ENCODE data around the gene CERK.
"Not testable (repeated sequence)": the region's sequence is repeated elsewhere in the genome, so short reads cannot be mapped to it uniquely, and the experiment has no call there.

The CERK gene

GRCh38 chr22:46737976-46738646 is at the start of gene CERK:
CERK (minus strand) TSS chr22:46738252; CDS start chr22:46738148, 104 bp downstream.
- Histone ChIP-seq H3K27ac (ENCODE audit: low read length) (peak within 1 kb of the TSS; percentile 84), H3K36me3 (replicated peaks; ENCODE audit: insufficient read depth, low read length) (no peaks in the 10 kb centered on the region), H2AFZ (ENCODE audit: low read length) (peak within 1 kb of the TSS; percentile 81), H4K20me1 (ENCODE audit: insufficient read depth, low read length) (peaks cover 28% of the 10 kb centered on the region), H3K27me3 (replicated peaks; ENCODE audit: insufficient read depth, low read length) (no peaks in the 10 kb centered on the region), H3K9ac (ENCODE audit: low read length) (peak within 1 kb of the TSS; percentile 93), H3K9me3 (replicated peaks; ENCODE audit: insufficient read depth, low read length) (no peaks in the 10 kb centered on the region), H3K79me2 (ENCODE audit: low read length) (peaks cover 45% of the 10 kb centered on the region), H3K4me3 (ENCODE audit: low read length) (peak within 1 kb of the TSS; percentile 83), H3K9me2 (replicated peaks; ENCODE audit: insufficient read depth, low read length) (no peaks in the 10 kb centered on the region), H3K4me2 (ENCODE audit: low read depth, low read length) (peak within 1 kb of the TSS; percentile 97), H3F3A (ENCODE audit: insufficient read depth, low read length) (peaks cover 12% of the 10 kb centered on the region), H3K4me1 (ENCODE audit: low read length) (peaks cover 23% of the 10 kb centered on the region)
- TF ChIP-seq EZH2 (optimal IDR thresholded peaks at IDR 0.05; ENCODE audit: low read depth, low read length) (no peak), EZH2phosphoT487 (IDR thresholded peaks at IDR 0.05; ENCODE audit: low read length) (no peak)
- TF ChIP-seq, protein P1, sequence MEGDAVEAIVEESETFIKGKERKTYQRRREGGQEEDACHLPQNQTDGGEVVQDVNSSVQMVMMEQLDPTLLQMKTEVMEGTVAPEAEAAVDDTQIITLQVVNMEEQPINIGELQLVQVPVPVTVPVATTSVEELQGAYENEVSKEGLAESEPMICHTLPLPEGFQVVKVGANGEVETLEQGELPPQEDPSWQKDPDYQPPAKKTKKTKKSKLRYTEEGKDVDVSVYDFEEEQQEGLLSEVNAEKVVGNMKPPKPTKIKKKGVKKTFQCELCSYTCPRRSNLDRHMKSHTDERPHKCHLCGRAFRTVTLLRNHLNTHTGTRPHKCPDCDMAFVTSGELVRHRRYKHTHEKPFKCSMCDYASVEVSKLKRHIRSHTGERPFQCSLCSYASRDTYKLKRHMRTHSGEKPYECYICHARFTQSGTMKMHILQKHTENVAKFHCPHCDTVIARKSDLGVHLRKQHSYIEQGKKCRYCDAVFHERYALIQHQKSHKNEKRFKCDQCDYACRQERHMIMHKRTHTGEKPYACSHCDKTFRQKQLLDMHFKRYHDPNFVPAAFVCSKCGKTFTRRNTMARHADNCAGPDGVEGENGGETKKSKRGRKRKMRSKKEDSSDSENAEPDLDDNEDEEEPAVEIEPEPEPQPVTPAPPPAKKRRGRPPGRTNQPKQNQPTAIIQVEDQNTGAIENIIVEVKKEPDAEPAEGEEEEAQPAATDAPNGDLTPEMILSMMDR (IDR thresholded peaks at IDR 0.05; ENCODE audit: low read length) = no peak
- DNase-seq = peak; percentile 75

DNA sequence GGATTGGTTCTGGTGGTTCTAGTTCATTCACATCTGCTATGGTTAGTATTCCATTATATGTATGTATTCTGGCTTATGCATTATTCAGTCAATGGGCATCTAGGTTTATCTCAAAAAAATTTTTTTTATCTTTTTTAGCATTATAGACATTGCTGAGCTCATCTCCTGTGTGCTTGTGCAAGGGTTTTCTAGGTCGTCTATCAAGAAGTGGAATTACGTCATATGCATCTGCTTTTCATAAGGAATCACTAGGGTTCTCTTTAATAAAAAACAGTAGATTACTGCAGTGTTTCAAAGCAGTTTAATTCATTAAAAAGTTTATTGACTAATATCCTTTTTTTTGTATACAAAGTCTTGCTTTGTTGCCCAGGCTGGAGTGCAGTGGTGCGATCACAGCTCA is 45.7 kb upstream of the CERK start:
- no peak for DNase-seq

DNA sequence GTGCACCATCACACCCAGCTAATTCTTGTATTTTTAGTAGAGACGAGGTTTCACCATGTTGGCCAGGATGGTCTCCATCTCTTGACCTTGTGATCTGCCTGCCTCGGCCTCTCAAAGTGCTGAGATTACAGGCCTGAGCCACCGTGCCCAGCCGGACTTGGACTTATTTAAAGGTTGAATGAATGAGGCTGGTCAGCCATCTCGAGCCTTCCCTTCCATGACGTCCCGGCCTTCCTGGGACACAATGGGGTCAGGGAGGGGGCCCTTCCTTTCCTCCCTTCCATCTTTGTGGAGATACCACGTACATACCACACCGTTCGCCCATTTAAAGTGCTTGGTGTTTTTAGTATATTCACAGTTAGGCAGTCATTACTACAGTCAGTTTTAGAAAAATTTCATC is 44.1 kb upstream of the CERK start:
- not testable (repeated sequence) for H3F3A ChIP-seq (ENCODE audit: insufficient read depth, low read length); H3K27ac ChIP-seq (ENCODE audit: low read length); H3K27me3 ChIP-seq (replicated peaks; ENCODE audit: insufficient read depth, low read length); H3K36me3 ChIP-seq (replicated peaks; ENCODE audit: insufficient read depth, low read length); DNase-seq; H3K9me2 ChIP-seq (replicated peaks; ENCODE audit: insufficient read depth, low read length); H3K4me1 ChIP-seq (ENCODE audit: low read length); H4K20me1 ChIP-seq (ENCODE audit: insufficient read depth, low read length); H2AFZ ChIP-seq (ENCODE audit: low read length); H3K9ac ChIP-seq (ENCODE audit: low read length); H3K9me3 ChIP-seq (replicated peaks; ENCODE audit: insufficient read depth, low read length); H3K4me2 ChIP-seq (ENCODE audit: low read depth, low read length); H3K4me3 ChIP-seq (ENCODE audit: low read length)
- H3K79me2 ChIP-seq (ENCODE audit: low read length) = peaks cover 89% of the 10 kb centered on the region

More for the DNA sequence above, 45.7 kb upstream of the CERK start:
- Histone ChIP-seq H3K79me2 (ENCODE audit: low read length) (peaks cover 84% of the 10 kb centered on the region), H3F3A (ENCODE audit: insufficient read depth, low read length) (peaks cover 10% of the 10 kb centered on the region), H3K27ac (ENCODE audit: low read length) (no peak overlapping the region), H3K4me1 (ENCODE audit: low read length) (peaks cover 6% of the 10 kb centered on the region; the same call in 1 of the 2 replicates), H3K36me3 (replicated peaks; ENCODE audit: insufficient read depth, low read length) (no peaks in the 10 kb centered on the region), H3K9me3 (replicated peaks; ENCODE audit: insufficient read depth, low read length) (no peaks in the 10 kb centered on the region), H3K9me2 (replicated peaks; ENCODE audit: insufficient read depth, low read length) (no peaks in the 10 kb centered on the region), H2AFZ (ENCODE audit: low read length) (no peak overlapping the region), H3K4me2 (ENCODE audit: low read depth, low read length) (no peak overlapping the region), H3K27me3 (replicated peaks; ENCODE audit: insufficient read depth, low read length) (no peaks in the 10 kb centered on the region), H3K4me3 (ENCODE audit: low read length) (no peak overlapping the region), H4K20me1 (ENCODE audit: insufficient read depth, low read length) (peaks cover 3% of the 10 kb centered on the region; the same call in 1 of the 2 replicates), H3K9ac (ENCODE audit: low read length) (no peak overlapping the region)
- TF ChIP-seq, protein P1 (IDR thresholded peaks at IDR 0.05; ENCODE audit: low read length) = no peak
- TF ChIP-seq EZH2phosphoT487 (IDR thresholded peaks at IDR 0.05; ENCODE audit: low read length) (no peak), EZH2 (optimal IDR thresholded peaks at IDR 0.05; ENCODE audit: low read depth, low read length) (no peak)

GRCh38 chr22:46781291-46781690 is 43.2 kb upstream of the CERK start:
- Histone ChIP-seq H3K9ac (ENCODE audit: low read length) (no peak overlapping the region), H3K4me2 (ENCODE audit: low read depth, low read length) (no peak overlapping the region), H3K9me3 (replicated peaks; ENCODE audit: insufficient read depth, low read length) (no peaks in the 10 kb centered on the region), H2AFZ (ENCODE audit: low read length) (no peak overlapping the region), H3K27me3 (replicated peaks; ENCODE audit: insufficient read depth, low read length) (no peaks in the 10 kb centered on the region), H4K20me1 (ENCODE audit: insufficient read depth, low read length) (no peaks in the 10 kb centered on the region; the same call in 1 of the 2 replicates), H3K36me3 (replicated peaks; ENCODE audit: insufficient read depth, low read length) (no peaks in the 10 kb centered on the region), H3K79me2 (ENCODE audit: low read length) (peaks cover 89% of the 10 kb centered on the region), H3K4me1 (ENCODE audit: low read length) (no peaks in the 10 kb centered on the region), H3K4me3 (ENCODE audit: low read length) (no peak overlapping the region), H3K9me2 (replicated peaks; ENCODE audit: insufficient read depth, low read length) (no peaks in the 10 kb centered on the region), H3K27ac (ENCODE audit: low read length) (no peak overlapping the region), H3F3A (ENCODE audit: insufficient read depth, low read length) (no peaks in the 10 kb centered on the region)
- no peak for DNase-seq
- TF ChIP-seq EZH2 (optimal IDR thresholded peaks at IDR 0.05; ENCODE audit: low read depth, low read length) (no peak), EZH2phosphoT487 (IDR thresholded peaks at IDR 0.05; ENCODE audit: low read length) (no peak)
- TF ChIP-seq, protein P1 (IDR thresholded peaks at IDR 0.05; ENCODE audit: low read length) = no peak
